ENCODE results near the gene HHAT.

HHAT gene

GRCh38 chr1:210311726-210312493 is 16.8 kb upstream of the HHAT start:
- no peak overlapping the region for H3K4me3 ChIP-seq (ENCODE audit: low read depth, low read length)
- DNase-seq (ENCODE audit: low read depth) = no peak
- TF ChIP-seq CTCF (conservative IDR thresholded peaks at IDR 0.05; ENCODE audit: low read depth, low read length) = no peak

GRCh38 chr1:210313046-210313595 is 15.6 kb upstream of the HHAT start:
- no peak for DNase-seq (ENCODE audit: low read depth)
- H3K4me3 ChIP-seq (ENCODE audit: low read depth, low read length) = no peak overlapping the region
- no peak for TF ChIP-seq CTCF (conservative IDR thresholded peaks at IDR 0.05; ENCODE audit: low read depth, low read length)

GRCh38 chr1:210313921-210314320 is 14.8 kb upstream of the HHAT start:
- no peak for DNase-seq (ENCODE audit: low read depth)
- no peak overlapping the region for H3K4me3 ChIP-seq (ENCODE audit: low read depth, low read length)
- TF ChIP-seq CTCF (conservative IDR thresholded peaks at IDR 0.05; ENCODE audit: low read depth, low read length) = no peak

GRCh38 chr1:210315529-210315928 is 13.2 kb upstream of the HHAT start:
- no peak overlapping the region for H3K4me3 ChIP-seq (ENCODE audit: low read depth, low read length)
- DNase-seq (ENCODE audit: low read depth) = no peak
- TF ChIP-seq CTCF (conservative IDR thresholded peaks at IDR 0.05; ENCODE audit: low read depth, low read length) = no peak

- TF ChIP-seq CTCF (conservative IDR thresholded peaks at IDR 0.05; ENCODE audit: low read depth, low read length) = no peak
- H3K4me3 ChIP-seq (ENCODE audit: low read depth, low read length) = no peak overlapping the region
- DNase-seq (ENCODE audit: low read depth) = no peak
Measured at GRCh38 chr1:210321131-210321530, 7.6 kb upstream of the HHAT start.

GRCh38 chr1:210321552-210321951 is 7.2 kb upstream of the HHAT start:
- H3K4me3 ChIP-seq (ENCODE audit: low read depth, low read length) = no peak overlapping the region
- TF ChIP-seq CTCF (conservative IDR thresholded peaks at IDR 0.05; ENCODE audit: low read depth, low read length) = no peak
- no peak for DNase-seq (ENCODE audit: low read depth)

- TF ChIP-seq CTCF (conservative IDR thresholded peaks at IDR 0.05; ENCODE audit: low read depth, low read length) = no peak
- DNase-seq (ENCODE audit: low read depth) = no peak
- H3K4me3 ChIP-seq (ENCODE audit: low read depth, low read length) = no peak overlapping the region
Measured at GRCh38 chr1:210323957-210324356, 4.7 kb upstream of the HHAT start.

Data from choroid plexus epithelial cell (primary cell).